ENCODE measurements around the gene RPS6KA2.
"Not testable (repeated sequence)": the region's sequence is repeated elsewhere in the genome, so short reads cannot be mapped to it uniquely, and the experiment has no call there.

RPS6KA2 gene

GRCh38 chr6:166388290-166389004 is 238.6 kb downstream of the RPS6KA2 start:
- Mint-ChIP-seq H3K4me3 (no peak overlapping the region), H3K27me3 (peaks cover 7% of the 10 kb centered on the region), H3K4me1 (peaks cover 5% of the 10 kb centered on the region), H3K9me3 (no peaks in the 10 kb centered on the region), H3K27ac (no peak overlapping the region)
- DNase-seq (no peak), ATAC-seq (no peak)

GRCh38 chr6:166387642-166388289 is 239.3 kb downstream of the RPS6KA2 start:
- DNase-seq: no peak
- Mint-ChIP-seq H3K27ac (no peak overlapping the region), H3K4me3 (no peak overlapping the region), H3K4me1 (peaks cover 5% of the 10 kb centered on the region), H3K9me3 (no peaks in the 10 kb centered on the region), H3K27me3 (peaks cover 4% of the 10 kb centered on the region)
- ATAC-seq: no peak

GRCh38 chr6:166387098-166387497 is 240.0 kb downstream of the RPS6KA2 start:
- not testable (repeated sequence) for H3K27me3 Mint-ChIP-seq, H3K4me1 Mint-ChIP-seq, ATAC-seq, H3K27ac Mint-ChIP-seq, H3K9me3 Mint-ChIP-seq, H3K4me3 Mint-ChIP-seq, DNase-seq

GRCh38 chr6:166386111-166386510 is 240.9 kb downstream of the RPS6KA2 start:
- Mint-ChIP-seq H3K27me3 (no peaks in the 10 kb centered on the region), H3K27ac (no peak overlapping the region), H3K4me1 (peaks cover 11% of the 10 kb centered on the region), H3K4me3 (no peak overlapping the region), H3K9me3 (no peaks in the 10 kb centered on the region)
- ATAC-seq: no peak
- no peak for DNase-seq

GRCh38 chr6:166383802-166384363 is 243.2 kb downstream of the RPS6KA2 start:
- peak in 1 of 2 donors; percentile 32 for DNase-seq
- not testable (repeated sequence) for H3K9me3 Mint-ChIP-seq, ATAC-seq, H3K27me3 Mint-ChIP-seq
- Mint-ChIP-seq H3K27ac (peak overlapping the region in 1 of 2 donors; percentile 54), H3K4me1 (peaks cover 12% of the 10 kb centered on the region), H3K4me3 (peak overlapping the region; percentile 84 to 86)

- Mint-ChIP-seq H3K9me3 (no peaks in the 10 kb centered on the region), H3K27ac (peak within 1 kb of the TSS; percentile 35 to 88), H3K4me1 (peaks cover 12% of the 10 kb centered on the region), H3K4me3 (peak within 1 kb of the TSS; percentile 88 to 94), H3K27me3 (no peaks in the 10 kb centered on the region)
- peak; percentile 96 for DNase-seq
- peak; percentile 93 for ATAC-seq
Observed at GRCh38 chr6:166382933-166383801, 243.9 kb downstream of the RPS6KA2 start, which contains the start of gene MPC1. MPC1 (minus strand) TSS chr6:166382940; CDS start chr6:166382876, 64 bp downstream.

GRCh38 chr6:166382500-166382932 is 244.5 kb downstream of the RPS6KA2 start:
- ATAC-seq (peak; percentile 53), DNase-seq (no peak)
- H3K4me3 Mint-ChIP-seq: peak overlapping the region; percentile 88 to 94
- H3K9me3 Mint-ChIP-seq: no peaks in the 10 kb centered on the region
- H3K27me3 Mint-ChIP-seq: no peaks in the 10 kb centered on the region
- peak overlapping the region in 1 of 2 donors; percentile 88 for H3K27ac Mint-ChIP-seq
- H3K4me1 Mint-ChIP-seq: peaks cover 12% of the 10 kb centered on the region

GRCh38 chr6:166381733-166382499 is 245.1 kb downstream of the RPS6KA2 start:
- peaks cover 12% of the 10 kb centered on the region for H3K4me1 Mint-ChIP-seq
- no peaks in the 10 kb centered on the region for H3K27me3 Mint-ChIP-seq
- peak overlapping the region; percentile 35 to 88 for H3K27ac Mint-ChIP-seq
- H3K9me3 Mint-ChIP-seq: no peaks in the 10 kb centered on the region
- DNase-seq (peak; percentile 79), ATAC-seq (peak; percentile 58)
- H3K4me3 Mint-ChIP-seq: peak overlapping the region; percentile 88 to 94

GRCh38 chr6:166381381-166381732 is 245.7 kb downstream of the RPS6KA2 start:
- H3K4me3 Mint-ChIP-seq: peak overlapping the region; percentile 88 to 94
- DNase-seq (no peak), ATAC-seq (no peak)
- H3K4me1 Mint-ChIP-seq: peaks cover 12% of the 10 kb centered on the region
- no peaks in the 10 kb centered on the region for H3K27me3 Mint-ChIP-seq
- H3K9me3 Mint-ChIP-seq: no peaks in the 10 kb centered on the region
- H3K27ac Mint-ChIP-seq: peak overlapping the region in 1 of 2 donors; percentile 35

- H3K27me3 Mint-ChIP-seq: no peaks in the 10 kb centered on the region
- H3K4me1 Mint-ChIP-seq: peaks cover 22% of the 10 kb centered on the region
- ATAC-seq (no peak), DNase-seq (no peak)
- H3K9me3 Mint-ChIP-seq: no peaks in the 10 kb centered on the region
- H3K27ac Mint-ChIP-seq: no peak overlapping the region
- H3K4me3 Mint-ChIP-seq: no peak overlapping the region
Observed at GRCh38 chr6:166379800-166380199, 247.3 kb downstream of the RPS6KA2 start.

GRCh38 chr6:166379103-166379586 is 247.9 kb downstream of the RPS6KA2 start:
- Mint-ChIP-seq H3K4me1 (peaks cover 25% of the 10 kb centered on the region), H3K4me3 (no peak overlapping the region), H3K9me3 (no peaks in the 10 kb centered on the region), H3K27me3 (no peaks in the 10 kb centered on the region), H3K27ac (no peak overlapping the region)
- DNase-seq (no peak), ATAC-seq (no peak)

- Mint-ChIP-seq H3K27ac (no peak overlapping the region), H3K4me3 (no peak overlapping the region), H3K4me1 (peaks cover 20% of the 10 kb centered on the region), H3K27me3 (no peaks in the 10 kb centered on the region), H3K9me3 (no peaks in the 10 kb centered on the region)
- DNase-seq (no peak), ATAC-seq (no peak)
Observed at GRCh38 chr6:166377721-166378120, 249.3 kb downstream of the RPS6KA2 start.

GRCh38 chr6:166375013-166375412 is 252.0 kb downstream of the RPS6KA2 start:
- Mint-ChIP-seq H3K27ac (peak overlapping the region; percentile 49 to 85), H3K27me3 (no peaks in the 10 kb centered on the region), H3K4me1 (peaks cover 14% of the 10 kb centered on the region), H3K9me3 (no peaks in the 10 kb centered on the region), H3K4me3 (peak overlapping the region in 1 of 2 donors; percentile 37)
- ATAC-seq (peak; percentile 97), DNase-seq (no peak)

- ATAC-seq (no peak), DNase-seq (no peak)
- no peaks in the 10 kb centered on the region for H3K9me3 Mint-ChIP-seq
- H3K27me3 Mint-ChIP-seq: no peaks in the 10 kb centered on the region
- H3K27ac Mint-ChIP-seq: peak overlapping the region in 1 of 2 donors; percentile 65
- H3K4me1 Mint-ChIP-seq: peaks cover 13% of the 10 kb centered on the region
- no peak overlapping the region for H3K4me3 Mint-ChIP-seq
Observed at GRCh38 chr6:166370489-166370888, 256.6 kb downstream of the RPS6KA2 start.

All from stimulated activated naive CD8-positive, alpha-beta T cell treated with anti-CD3 and anti-CD28 coated beads, Interleukin-15, amount 100 ng/mL, for 72 hours (primary cell).